Measurements from ENCODE around the gene OLFML2B.
"Not testable (repeated sequence)": the region's sequence is repeated elsewhere in the genome, so short reads cannot be mapped to it uniquely, and the experiment has no call there.

The OLFML2B gene

DNA sequence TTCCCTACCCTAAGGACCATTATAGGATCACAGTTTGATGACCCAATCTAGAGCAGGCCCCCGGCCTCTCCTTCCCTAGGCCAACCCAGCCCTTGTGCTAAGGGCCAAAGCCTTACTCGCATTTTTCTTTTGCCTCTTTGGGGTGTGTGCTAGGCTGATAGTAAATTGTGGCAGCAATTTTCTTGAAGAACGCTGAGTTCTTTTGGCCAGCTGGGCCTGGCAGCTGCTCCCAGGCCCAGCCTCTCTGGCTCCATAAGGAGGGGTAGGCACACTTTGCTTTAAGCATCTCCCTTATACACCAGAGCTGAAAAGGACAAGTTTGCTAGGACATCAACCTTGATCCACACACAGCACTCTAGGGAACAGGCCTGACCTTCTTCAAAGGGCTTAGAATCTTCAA, 4.2 kb downstream of the OLFML2B start:
- Histone ChIP-seq H3K9me3 (ENCODE audit: control insufficient read depth in 2 of 2, low read length in 2 of 2) (no peaks in the 10 kb centered on the region), H3K27me3 (ENCODE audit: control insufficient read depth in 1 of 2, insufficient read depth in 2 of 2, low read length in 2 of 2) (peaks cover 4 to 6% of the 10 kb centered on the region in 2 donors), H3K27ac (ENCODE audit: low read length) (no peak overlapping the region), H3K9ac (ENCODE audit: low read length in 2 of 2) (no peak overlapping the region), H3K4me1 (ENCODE audit: control insufficient read depth, insufficient read depth, low read length) (peaks cover 18% of the 10 kb centered on the region), H3K4me3 (ENCODE audit: low read length in 2 of 2) (no peak overlapping the region), H3K36me3 (ENCODE audit: control insufficient read depth in 2 of 2, insufficient read depth in 2 of 2, low read length in 2 of 2) (no peaks in the 10 kb centered on the region)

DNA sequence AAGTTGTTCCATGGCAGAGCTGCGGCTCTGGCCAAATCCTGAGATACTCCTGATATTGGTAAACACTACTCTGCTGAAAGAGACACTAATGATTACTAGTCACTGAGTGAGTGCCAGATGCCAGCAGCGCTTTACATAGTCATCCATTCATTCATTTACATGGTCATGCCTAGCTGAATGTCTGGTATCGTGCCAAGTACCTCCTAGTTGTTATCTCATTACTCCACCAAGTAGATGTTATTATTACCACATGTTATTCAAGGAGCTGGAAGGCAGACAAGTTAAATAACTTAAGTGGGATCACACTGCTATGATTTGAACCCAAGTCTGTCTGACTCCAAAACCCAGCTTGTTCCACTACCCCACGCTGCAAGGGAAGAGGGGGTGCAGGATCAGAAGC, 4.7 kb downstream of the OLFML2B start:
- Histone ChIP-seq H3K9me3 (ENCODE audit: control insufficient read depth in 2 of 2, low read length in 2 of 2) (no peaks in the 10 kb centered on the region), H3K36me3 (ENCODE audit: control insufficient read depth in 2 of 2, insufficient read depth in 2 of 2, low read length in 2 of 2) (no peaks in the 10 kb centered on the region), H3K27ac (ENCODE audit: low read length) (no peak overlapping the region), H3K9ac (ENCODE audit: low read length in 2 of 2) (no peak overlapping the region), H3K4me3 (ENCODE audit: low read length in 2 of 2) (no peak overlapping the region), H3K4me1 (ENCODE audit: control insufficient read depth, insufficient read depth, low read length) (peaks cover 13% of the 10 kb centered on the region), H3K27me3 (ENCODE audit: control insufficient read depth in 1 of 2, insufficient read depth in 2 of 2, low read length in 2 of 2) (peaks cover 4 to 6% of the 10 kb centered on the region in 2 donors)

DNA sequence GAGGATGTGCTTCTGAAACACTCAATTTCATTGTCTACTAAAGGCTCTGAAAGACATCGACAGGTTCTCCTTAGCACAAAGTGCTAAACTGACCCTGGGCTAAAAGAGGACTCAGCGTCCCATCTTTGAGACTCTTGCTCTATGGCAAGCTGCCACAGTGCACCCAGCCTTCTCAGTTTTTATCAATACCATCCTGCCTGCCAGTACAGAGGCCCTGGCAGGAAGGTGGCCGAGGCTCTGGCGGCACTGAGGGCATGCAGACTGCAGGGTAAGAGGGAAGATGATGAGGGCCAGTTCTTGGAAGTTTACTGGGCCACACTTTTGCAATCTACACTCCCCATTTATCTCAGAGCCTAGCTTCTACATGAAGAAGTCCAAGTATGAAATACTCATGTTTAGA, 5.3 kb downstream of the OLFML2B start:
- Histone ChIP-seq H3K27ac (ENCODE audit: low read length) (no peak overlapping the region), H3K9ac (ENCODE audit: low read length in 2 of 2) (no peak overlapping the region), H3K4me3 (ENCODE audit: low read length in 2 of 2) (no peak overlapping the region), H3K9me3 (ENCODE audit: control insufficient read depth in 2 of 2, low read length in 2 of 2) (no peaks in the 10 kb centered on the region), H3K36me3 (ENCODE audit: control insufficient read depth in 2 of 2, insufficient read depth in 2 of 2, low read length in 2 of 2) (no peaks in the 10 kb centered on the region), H3K4me1 (ENCODE audit: control insufficient read depth, insufficient read depth, low read length) (peaks cover 7% of the 10 kb centered on the region), H3K27me3 (ENCODE audit: control insufficient read depth in 1 of 2, insufficient read depth in 2 of 2, low read length in 2 of 2) (peaks cover 4% of the 10 kb centered on the region in 2 donors)

DNA sequence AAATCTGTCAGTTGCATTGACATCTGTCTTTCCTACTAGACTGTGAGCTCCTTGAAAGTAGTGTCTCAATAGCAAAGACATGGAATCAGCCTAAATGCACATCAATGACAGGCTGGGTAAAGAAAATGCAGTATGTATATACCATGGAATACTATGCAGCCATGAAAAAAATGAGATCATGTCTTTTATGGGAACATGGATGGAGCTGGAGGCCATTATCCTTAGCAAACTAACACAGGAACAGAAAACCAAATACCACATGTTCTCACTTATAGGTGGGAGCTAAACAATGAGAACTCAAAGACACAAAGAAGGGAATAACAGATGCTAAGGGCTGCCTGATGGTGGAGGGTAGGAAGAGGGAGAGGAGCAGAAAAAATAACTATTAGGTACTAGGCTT, 5.9 kb downstream of the OLFML2B start:
- H3K36me3 ChIP-seq (ENCODE audit: control insufficient read depth in 2 of 2, insufficient read depth in 2 of 2, low read length in 2 of 2); H3K4me1 ChIP-seq (ENCODE audit: control insufficient read depth, insufficient read depth, low read length); H3K27ac ChIP-seq (ENCODE audit: low read length): not testable (repeated sequence)

DNA sequence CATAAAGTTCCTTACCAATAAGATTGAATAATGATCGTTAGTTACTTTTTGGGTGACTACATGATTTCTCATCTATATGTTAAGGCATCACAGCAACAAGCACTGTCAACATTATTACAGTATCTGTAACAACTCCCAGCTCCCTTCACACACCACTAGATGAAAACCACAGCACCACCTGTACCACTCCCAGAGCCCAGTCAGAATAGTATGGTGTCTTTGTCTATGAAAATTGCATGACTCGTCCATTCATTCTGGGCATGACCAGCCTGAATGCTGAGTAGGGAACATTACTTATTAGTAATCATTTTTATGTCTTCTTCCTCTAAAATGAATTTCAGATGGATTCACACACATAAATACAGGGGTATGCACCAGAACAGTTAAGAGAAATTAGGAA, 7.0 kb downstream of the OLFML2B start:
- H3K36me3 ChIP-seq (ENCODE audit: control insufficient read depth in 2 of 2, insufficient read depth in 2 of 2, low read length in 2 of 2) = no peaks in the 10 kb centered on the region
- H3K4me3 ChIP-seq (ENCODE audit: low read length in 2 of 2) = no peak overlapping the region
- H3K4me1 ChIP-seq (ENCODE audit: control insufficient read depth, insufficient read depth, low read length) = peaks cover 3% of the 10 kb centered on the region
- H3K9ac ChIP-seq (ENCODE audit: low read length in 2 of 2) = no peak overlapping the region
- no peak overlapping the region for H3K27ac ChIP-seq (ENCODE audit: low read length)
- H3K9me3 ChIP-seq (ENCODE audit: control insufficient read depth in 2 of 2, low read length in 2 of 2) = no peaks in the 10 kb centered on the region
- peaks cover 0 to 2% of the 10 kb centered on the region in 2 donors for H3K27me3 ChIP-seq (ENCODE audit: control insufficient read depth in 1 of 2, insufficient read depth in 2 of 2, low read length in 2 of 2)

More for the DNA sequence above, 5.9 kb downstream of the OLFML2B start:
- not testable (repeated sequence) for H3K27me3 ChIP-seq (ENCODE audit: control insufficient read depth in 1 of 2, insufficient read depth in 2 of 2, low read length in 2 of 2); H3K9me3 ChIP-seq (ENCODE audit: control insufficient read depth in 2 of 2, low read length in 2 of 2); H3K9ac ChIP-seq (ENCODE audit: low read length in 2 of 2); H3K4me3 ChIP-seq (ENCODE audit: low read length in 2 of 2)

DNA sequence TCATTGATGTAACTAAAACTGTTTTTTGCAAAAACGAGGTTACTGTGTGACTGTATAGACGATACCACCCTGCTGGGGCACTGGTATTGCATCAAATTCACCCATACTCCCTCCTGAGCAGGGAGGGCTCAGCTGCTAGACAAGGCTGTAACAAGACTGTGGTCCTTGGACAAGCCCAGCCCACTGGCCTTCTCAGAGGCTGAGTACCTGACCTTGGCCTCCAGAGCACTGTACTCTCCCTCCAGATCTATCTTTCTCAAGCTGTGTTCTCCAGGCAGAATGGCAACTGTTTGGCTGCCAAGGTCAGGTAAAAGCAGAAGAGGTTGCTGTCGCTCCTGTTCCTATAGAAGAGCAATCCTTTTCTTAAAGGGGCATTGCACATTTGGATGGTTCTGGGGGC, 8.5 kb downstream of the OLFML2B start:
- Histone ChIP-seq H3K27ac (ENCODE audit: low read length) (no peak overlapping the region), H3K4me1 (ENCODE audit: control insufficient read depth, insufficient read depth, low read length) (peaks cover 3% of the 10 kb centered on the region), H3K9ac (ENCODE audit: low read length in 2 of 2) (no peak overlapping the region), H3K9me3 (ENCODE audit: control insufficient read depth in 2 of 2, low read length in 2 of 2) (no peaks in the 10 kb centered on the region), H3K36me3 (ENCODE audit: control insufficient read depth in 2 of 2, insufficient read depth in 2 of 2, low read length in 2 of 2) (no peaks in the 10 kb centered on the region), H3K4me3 (ENCODE audit: low read length in 2 of 2) (no peak overlapping the region), H3K27me3 (ENCODE audit: control insufficient read depth in 1 of 2, insufficient read depth in 2 of 2, low read length in 2 of 2) (peaks cover 0 to 2% of the 10 kb centered on the region in 2 donors)

DNA sequence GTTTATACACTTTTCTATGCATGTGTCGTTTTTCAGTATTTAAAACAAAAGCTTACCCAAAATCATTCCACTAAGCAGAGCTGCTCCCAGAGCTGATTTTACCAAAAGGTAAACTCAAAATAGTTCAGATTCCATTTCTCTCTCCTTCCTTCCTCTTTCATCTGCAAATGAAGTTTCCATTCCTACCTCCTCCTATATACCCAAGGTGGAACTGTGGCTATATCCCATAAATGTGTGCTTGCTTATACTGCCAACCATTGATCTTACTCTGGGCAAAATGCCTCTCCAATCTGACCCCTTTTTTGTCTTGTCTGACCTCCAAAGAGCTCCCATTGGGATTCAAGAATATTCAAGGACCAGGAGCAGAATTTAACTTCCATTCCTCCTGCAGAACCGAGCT, 9.5 kb downstream of the OLFML2B start:
- H3K4me1 ChIP-seq (ENCODE audit: control insufficient read depth, insufficient read depth, low read length) = no peaks in the 10 kb centered on the region
- H3K4me3 ChIP-seq (ENCODE audit: low read length in 2 of 2) = no peak overlapping the region
- H3K27me3 ChIP-seq (ENCODE audit: control insufficient read depth in 1 of 2, insufficient read depth in 2 of 2, low read length in 2 of 2) = no peaks in the 10 kb centered on the region
- no peaks in the 10 kb centered on the region for H3K36me3 ChIP-seq (ENCODE audit: control insufficient read depth in 2 of 2, insufficient read depth in 2 of 2, low read length in 2 of 2)
- H3K27ac ChIP-seq (ENCODE audit: low read length) = no peak overlapping the region
- H3K9me3 ChIP-seq (ENCODE audit: control insufficient read depth in 2 of 2, low read length in 2 of 2) = no peaks in the 10 kb centered on the region
- H3K9ac ChIP-seq (ENCODE audit: low read length in 2 of 2) = no peak overlapping the region

DNA sequence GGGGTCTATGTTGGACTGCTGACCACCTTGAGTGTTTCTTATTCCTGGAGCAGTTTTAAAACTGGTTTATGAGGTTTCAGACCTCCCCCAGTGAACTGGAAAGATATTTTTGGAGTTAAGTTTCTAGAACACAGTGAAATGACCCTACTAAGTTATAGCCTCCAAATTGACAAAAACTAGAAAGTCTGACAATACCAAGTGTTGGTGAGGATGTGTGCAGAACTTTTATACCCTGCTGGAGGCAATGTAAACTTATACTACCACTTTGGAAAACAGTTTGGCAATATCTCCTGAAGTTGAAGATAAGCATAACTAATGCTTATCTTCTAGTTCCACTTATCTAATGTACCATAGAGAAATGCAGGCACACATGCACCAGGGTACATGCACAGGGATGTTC, 10.4 kb downstream of the OLFML2B start:
- no peak overlapping the region for H3K27ac ChIP-seq (ENCODE audit: low read length)
- H3K9ac ChIP-seq (ENCODE audit: low read length in 2 of 2) = no peak overlapping the region
- H3K36me3 ChIP-seq (ENCODE audit: control insufficient read depth in 2 of 2, insufficient read depth in 2 of 2, low read length in 2 of 2) = no peaks in the 10 kb centered on the region
- H3K4me1 ChIP-seq (ENCODE audit: control insufficient read depth, insufficient read depth, low read length) = no peaks in the 10 kb centered on the region
- H3K9me3 ChIP-seq (ENCODE audit: control insufficient read depth in 2 of 2, low read length in 2 of 2) = no peaks in the 10 kb centered on the region
- no peak overlapping the region for H3K4me3 ChIP-seq (ENCODE audit: low read length in 2 of 2)
- H3K27me3 ChIP-seq (ENCODE audit: control insufficient read depth in 1 of 2, insufficient read depth in 2 of 2, low read length in 2 of 2) = no peaks in the 10 kb centered on the region

DNA sequence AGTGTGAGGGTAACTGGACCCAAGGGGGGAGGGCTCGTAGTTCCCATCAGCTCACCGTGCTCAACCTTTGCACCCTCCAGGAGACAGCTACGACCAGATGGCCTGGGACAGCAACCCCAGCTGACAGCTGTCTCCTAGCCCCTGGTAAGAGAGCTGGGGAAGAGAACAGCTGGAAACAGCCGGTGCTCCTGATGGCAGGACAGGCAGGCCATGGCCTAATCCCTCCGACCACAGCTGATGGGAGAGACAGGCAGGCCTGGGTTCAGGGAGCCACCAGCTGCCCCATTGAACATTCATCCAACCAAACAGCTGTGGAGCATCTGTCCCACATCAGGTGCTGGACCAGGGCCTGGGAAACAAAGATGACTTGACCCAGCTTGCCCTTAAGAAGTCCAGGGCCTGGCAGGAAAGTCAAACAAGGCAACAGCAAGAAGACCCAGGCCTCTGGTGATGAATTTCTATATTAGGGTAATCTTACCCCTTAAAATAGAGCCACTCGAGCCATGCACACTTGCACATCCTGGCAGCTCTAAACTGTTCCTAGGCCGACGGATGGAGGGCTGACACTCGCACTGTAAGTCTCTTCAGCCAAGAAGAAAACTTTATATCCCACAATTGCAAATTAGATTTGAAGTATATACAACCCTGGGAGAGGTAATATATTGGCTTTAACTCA, 12.2 kb downstream of the OLFML2B start:
- Histone ChIP-seq H3K9ac (ENCODE audit: low read length in 2 of 2) (no peak overlapping the region), H3K4me1 (ENCODE audit: control insufficient read depth, insufficient read depth, low read length) (no peaks in the 10 kb centered on the region), H3K9me3 (ENCODE audit: control insufficient read depth in 2 of 2, low read length in 2 of 2) (no peaks in the 10 kb centered on the region), H3K36me3 (ENCODE audit: control insufficient read depth in 2 of 2, insufficient read depth in 2 of 2, low read length in 2 of 2) (no peaks in the 10 kb centered on the region), H3K4me3 (ENCODE audit: low read length in 2 of 2) (no peak overlapping the region), H3K27ac (ENCODE audit: low read length) (no peak overlapping the region), H3K27me3 (ENCODE audit: control insufficient read depth in 1 of 2, insufficient read depth in 2 of 2, low read length in 2 of 2) (no peaks in the 10 kb centered on the region)

DNA sequence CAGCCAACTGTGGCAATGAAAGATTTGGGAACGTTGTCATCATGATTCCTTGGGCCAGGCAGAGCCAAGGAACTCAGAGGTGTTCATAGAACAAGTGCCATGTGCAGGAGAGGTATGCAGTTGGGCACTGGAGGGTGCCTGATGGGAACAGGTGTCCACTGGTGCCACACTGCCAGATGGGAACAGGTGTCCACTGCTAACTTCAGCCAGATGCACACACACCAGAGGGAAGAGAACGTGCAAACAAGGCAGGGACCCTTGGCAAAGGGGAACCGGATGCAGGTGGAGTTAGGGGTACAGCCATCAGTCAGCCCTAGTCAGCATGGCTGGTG, 13.5 kb downstream of the OLFML2B start:
- H3K36me3 ChIP-seq (ENCODE audit: control insufficient read depth in 2 of 2, insufficient read depth in 2 of 2, low read length in 2 of 2) = no peaks in the 10 kb centered on the region
- no peak overlapping the region for H3K4me3 ChIP-seq (ENCODE audit: low read length in 2 of 2)
- H3K4me1 ChIP-seq (ENCODE audit: control insufficient read depth, insufficient read depth, low read length) = no peaks in the 10 kb centered on the region

DNA sequence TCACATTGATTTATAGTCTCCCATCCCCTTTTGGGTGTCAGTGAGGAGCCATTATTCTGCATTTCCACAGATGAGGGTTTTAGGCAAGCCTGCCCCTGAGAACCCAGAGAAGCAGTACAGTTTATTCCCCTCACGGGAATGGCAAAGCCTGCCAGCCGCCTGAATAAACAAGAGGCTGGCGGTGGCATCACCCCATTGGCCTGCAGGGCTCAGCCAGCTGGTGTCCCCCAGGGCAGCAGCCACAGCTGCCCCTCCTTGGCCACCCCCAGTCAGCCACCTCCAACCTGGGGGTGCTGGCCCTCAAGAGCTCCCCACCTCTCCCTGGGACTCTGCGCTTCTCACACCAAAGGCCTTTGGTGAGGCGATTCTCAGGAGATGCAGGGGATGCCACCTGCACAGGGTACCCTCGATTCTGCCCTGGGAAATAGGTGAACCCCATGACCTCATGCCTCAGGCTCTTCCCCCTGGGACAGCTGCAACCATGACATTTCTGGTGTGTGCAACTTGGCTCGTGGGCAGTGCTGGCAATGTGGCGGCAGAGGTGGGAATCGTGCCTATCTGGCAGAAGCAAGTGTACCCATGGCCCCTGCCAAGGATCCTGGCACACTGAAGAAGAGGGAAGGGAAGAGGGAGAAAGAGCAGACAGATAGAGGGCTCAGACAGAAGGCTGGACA, 14.0 kb downstream of the OLFML2B start:
- H3K9ac ChIP-seq (ENCODE audit: low read length in 2 of 2) = no peak overlapping the region
- no peaks in the 10 kb centered on the region for H3K4me1 ChIP-seq (ENCODE audit: control insufficient read depth, insufficient read depth, low read length)
- no peaks in the 10 kb centered on the region for H3K9me3 ChIP-seq (ENCODE audit: control insufficient read depth in 2 of 2, low read length in 2 of 2)
- H3K27me3 ChIP-seq (ENCODE audit: control insufficient read depth in 1 of 2, insufficient read depth in 2 of 2, low read length in 2 of 2) = no peaks in the 10 kb centered on the region
- no peak overlapping the region for H3K27ac ChIP-seq (ENCODE audit: low read length)
- no peak overlapping the region for H3K4me3 ChIP-seq (ENCODE audit: low read length in 2 of 2)
- no peaks in the 10 kb centered on the region for H3K36me3 ChIP-seq (ENCODE audit: control insufficient read depth in 2 of 2, insufficient read depth in 2 of 2, low read length in 2 of 2)

More for the DNA sequence above, 13.5 kb downstream of the OLFML2B start:
- no peaks in the 10 kb centered on the region for H3K27me3 ChIP-seq (ENCODE audit: control insufficient read depth in 1 of 2, insufficient read depth in 2 of 2, low read length in 2 of 2)
- H3K9me3 ChIP-seq (ENCODE audit: control insufficient read depth in 2 of 2, low read length in 2 of 2) = no peaks in the 10 kb centered on the region
- H3K9ac ChIP-seq (ENCODE audit: low read length in 2 of 2) = no peak overlapping the region
- H3K27ac ChIP-seq (ENCODE audit: low read length) = no peak overlapping the region
